ENCODE measurements around the gene CLK1.
"Not testable (repeated sequence)": the region's sequence is repeated elsewhere in the genome, so short reads cannot be mapped to it uniquely, and the experiment has no call there.

CLK1 gene

GRCh38 chr2:200864176-200865034 is at the start of gene CLK1:
Gene CLK1 (minus strand): TSS chr2:200864658. CDS start chr2:200861862, 2,796 bp downstream.
- H3K4me3 ChIP-seq (ENCODE audit: low read depth in 1 of 5, low read length in 5 of 5): peak within 1 kb of the TSS; percentile 83 to 98 (median 93)
- H3K4me1 ChIP-seq (ENCODE audit: control insufficient read depth in 5 of 5, insufficient read depth in 5 of 5, low read length in 5 of 5): peaks cover 4 to 51% (median 42%) of the 10 kb centered on the region in 5 donors
- H3K27ac ChIP-seq (ENCODE audit: low read depth, low read length): peak within 1 kb of the TSS; percentile 100
- no peaks in the 10 kb centered on the region for H3K27me3 ChIP-seq (ENCODE audit: control insufficient read depth in 5 of 5, insufficient read depth in 4 of 5, low read length in 5 of 5)
- H3K36me3 ChIP-seq (ENCODE audit: control insufficient read depth in 5 of 5, insufficient read depth in 5 of 5, low read length in 5 of 5): peaks cover 3 to 12% (median 7%) of the 10 kb centered on the region in 5 donors
- H3K9me3 ChIP-seq (ENCODE audit: control insufficient read depth in 5 of 5, low read length in 5 of 5): no peaks in the 10 kb centered on the region
- H3K9ac ChIP-seq (ENCODE audit: low read length in 5 of 5): peak within 1 kb of the TSS; percentile 94 to 99 (median 97)

DNA sequence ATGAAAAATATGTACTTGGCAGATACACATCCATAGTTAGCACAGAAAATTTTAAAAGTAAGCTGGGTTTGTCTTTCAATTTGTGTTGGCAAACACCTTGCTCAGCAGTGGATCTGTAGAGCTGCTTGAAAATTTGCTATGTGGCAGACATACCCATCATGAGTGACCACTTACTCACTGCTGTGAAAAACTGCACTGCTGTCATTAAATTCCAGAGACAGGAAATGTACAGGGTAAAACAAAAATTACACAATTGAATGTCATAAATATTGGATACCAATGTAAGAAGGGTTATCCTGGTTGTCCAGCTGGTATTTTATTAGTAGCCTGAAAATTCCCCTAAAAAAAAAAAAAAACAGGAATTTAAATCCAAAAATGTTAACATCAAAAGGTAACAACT is 49.2 kb upstream of the CLK1 start:
- Histone ChIP-seq H3K4me3 (ENCODE audit: low read depth in 1 of 5, low read length in 5 of 5) (no peak overlapping the region), H3K4me1 (ENCODE audit: control insufficient read depth in 5 of 5, insufficient read depth in 5 of 5, low read length in 5 of 5) (no peaks in the 10 kb centered on the region), H3K27ac (ENCODE audit: low read depth, low read length) (no peak overlapping the region), H3K9ac (ENCODE audit: low read length in 5 of 5) (no peak overlapping the region), H3K9me3 (ENCODE audit: control insufficient read depth in 5 of 5, low read length in 5 of 5) (no peaks in the 10 kb centered on the region), H3K27me3 (ENCODE audit: control insufficient read depth in 5 of 5, insufficient read depth in 4 of 5, low read length in 5 of 5) (no peaks in the 10 kb centered on the region), H3K36me3 (ENCODE audit: control insufficient read depth in 5 of 5, insufficient read depth in 5 of 5, low read length in 5 of 5) (peaks cover 38 to 62% (median 45%) of the 10 kb centered on the region in 5 donors)

- no peaks in the 10 kb centered on the region for H3K4me1 ChIP-seq (ENCODE audit: control insufficient read depth in 5 of 5, insufficient read depth in 5 of 5, low read length in 5 of 5)
Measured at GRCh38 chr2:200909958-200910357, 45.5 kb upstream of the CLK1 start.

GRCh38 chr2:200905618-200906296 is 41.3 kb upstream of the CLK1 start:
- Histone ChIP-seq H3K27me3 (ENCODE audit: control insufficient read depth in 5 of 5, insufficient read depth in 4 of 5, low read length in 5 of 5) (no peaks in the 10 kb centered on the region), H3K9ac (ENCODE audit: low read length in 5 of 5) (peak overlapping the region in 1 of 5 donors; percentile 7), H3K36me3 (ENCODE audit: control insufficient read depth in 5 of 5, insufficient read depth in 5 of 5, low read length in 5 of 5) (peaks cover 13 to 32% (median 26%) of the 10 kb centered on the region in 5 donors), H3K9me3 (ENCODE audit: control insufficient read depth in 5 of 5, low read length in 5 of 5) (no peaks in the 10 kb centered on the region), H3K4me3 (ENCODE audit: low read depth in 1 of 5, low read length in 5 of 5) (no peak overlapping the region), H3K4me1 (ENCODE audit: control insufficient read depth in 5 of 5, insufficient read depth in 5 of 5, low read length in 5 of 5) (no peaks in the 10 kb centered on the region), H3K27ac (ENCODE audit: low read depth, low read length) (no peak overlapping the region)

More at GRCh38 chr2:200909958-200910357, 45.5 kb upstream of the CLK1 start:
- Histone ChIP-seq H3K36me3 (ENCODE audit: control insufficient read depth in 5 of 5, insufficient read depth in 5 of 5, low read length in 5 of 5) (peaks cover 31 to 51% (median 39%) of the 10 kb centered on the region in 5 donors), H3K27ac (ENCODE audit: low read depth, low read length) (no peak overlapping the region), H3K9me3 (ENCODE audit: control insufficient read depth in 5 of 5, low read length in 5 of 5) (no peaks in the 10 kb centered on the region), H3K9ac (ENCODE audit: low read length in 5 of 5) (no peak overlapping the region), H3K27me3 (ENCODE audit: control insufficient read depth in 5 of 5, insufficient read depth in 4 of 5, low read length in 5 of 5) (no peaks in the 10 kb centered on the region), H3K4me3 (ENCODE audit: low read depth in 1 of 5, low read length in 5 of 5) (no peak overlapping the region)

DNA sequence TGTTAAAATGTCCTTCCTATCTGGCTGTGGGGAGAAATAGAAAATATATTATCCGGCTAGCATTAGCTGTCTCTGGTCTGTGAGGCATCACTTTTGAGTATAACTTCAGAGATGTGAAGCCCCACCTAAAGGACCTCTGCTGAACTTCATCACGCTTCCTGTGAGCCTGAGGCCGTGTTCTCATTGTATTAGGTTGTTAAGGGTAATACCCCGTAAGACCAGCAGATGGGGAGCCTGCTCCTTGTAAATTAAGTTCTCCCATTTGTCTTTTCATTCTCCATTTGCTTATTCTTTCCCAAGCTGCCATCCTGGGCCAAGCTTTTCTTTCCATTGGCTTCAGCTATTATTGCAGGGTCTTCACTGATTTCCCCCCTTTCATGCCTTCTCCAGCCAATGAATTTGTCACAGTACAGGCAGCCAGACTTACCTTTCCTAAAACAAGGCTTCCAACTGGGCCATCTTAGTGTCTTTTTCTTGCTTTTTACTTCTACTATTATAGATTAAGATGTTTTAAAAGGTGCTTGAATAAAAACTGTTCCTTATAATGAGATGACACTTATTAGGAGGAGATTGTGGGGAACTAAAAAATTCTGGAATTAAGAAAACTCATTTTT is 37.1 kb upstream of the CLK1 start:
- Histone ChIP-seq H3K36me3 (ENCODE audit: control insufficient read depth in 5 of 5, insufficient read depth in 5 of 5, low read length in 5 of 5) (peaks cover 39 to 60% (median 51%) of the 10 kb centered on the region in 5 donors), H3K27ac (ENCODE audit: low read depth, low read length) (no peak overlapping the region), H3K9ac (ENCODE audit: low read length in 5 of 5) (no peak overlapping the region), H3K9me3 (ENCODE audit: control insufficient read depth in 5 of 5, low read length in 5 of 5) (no peaks in the 10 kb centered on the region), H3K27me3 (ENCODE audit: control insufficient read depth in 5 of 5, insufficient read depth in 4 of 5, low read length in 5 of 5) (no peaks in the 10 kb centered on the region), H3K4me3 (ENCODE audit: low read depth in 1 of 5, low read length in 5 of 5) (no peak overlapping the region), H3K4me1 (ENCODE audit: control insufficient read depth in 5 of 5, insufficient read depth in 5 of 5, low read length in 5 of 5) (no peaks in the 10 kb centered on the region)

- H3K4me1 ChIP-seq (ENCODE audit: control insufficient read depth in 5 of 5, insufficient read depth in 5 of 5, low read length in 5 of 5): no peaks in the 10 kb centered on the region
- peaks cover 50 to 72% (median 64%) of the 10 kb centered on the region in 5 donors for H3K36me3 ChIP-seq (ENCODE audit: control insufficient read depth in 5 of 5, insufficient read depth in 5 of 5, low read length in 5 of 5)
- H3K27me3 ChIP-seq (ENCODE audit: control insufficient read depth in 5 of 5, insufficient read depth in 4 of 5, low read length in 5 of 5): no peaks in the 10 kb centered on the region
- H3K9ac ChIP-seq (ENCODE audit: low read length in 5 of 5): no peak overlapping the region
- no peak overlapping the region for H3K27ac ChIP-seq (ENCODE audit: low read depth, low read length)
- H3K9me3 ChIP-seq (ENCODE audit: control insufficient read depth in 5 of 5, low read length in 5 of 5): no peaks in the 10 kb centered on the region
- no peak overlapping the region for H3K4me3 ChIP-seq (ENCODE audit: low read depth in 1 of 5, low read length in 5 of 5)
Measured at GRCh38 chr2:200899482-200899881, 35.0 kb upstream of the CLK1 start.

GRCh38 chr2:200888704-200889625 is 24.5 kb upstream of the CLK1 start, which contains the start of the genes NIF3L1 and PPIL3:
Gene NIF3L1 (plus strand): TSS chr2:200889371. CDS start chr2:200891944, 2,573 bp downstream.
Gene PPIL3 (minus strand): TSS chr2:200889077. CDS start chr2:200887615, 1,462 bp downstream.
- Histone ChIP-seq H3K36me3 (ENCODE audit: control insufficient read depth in 5 of 5, insufficient read depth in 5 of 5, low read length in 5 of 5) (peaks cover under 1 to 17% (median 4%) of the 10 kb centered on the region in 5 donors), H3K27me3 (ENCODE audit: control insufficient read depth in 5 of 5, insufficient read depth in 4 of 5, low read length in 5 of 5) (no peaks in the 10 kb centered on the region), H3K4me1 (ENCODE audit: control insufficient read depth in 5 of 5, insufficient read depth in 5 of 5, low read length in 5 of 5) (peaks cover 2 to 25% (median 20%) of the 10 kb centered on the region in 5 donors), H3K4me3 (ENCODE audit: low read depth in 1 of 5, low read length in 5 of 5) (peak within 1 kb of the TSS; percentile 86 to 100 (median 98)), H3K27ac (ENCODE audit: low read depth, low read length) (peak within 1 kb of the TSS; percentile 95), H3K9me3 (ENCODE audit: control insufficient read depth in 5 of 5, low read length in 5 of 5) (no peaks in the 10 kb centered on the region), H3K9ac (ENCODE audit: low read length in 5 of 5) (peak within 1 kb of the TSS; percentile 12 to 97 (median 93))

- H3K9me3 ChIP-seq (ENCODE audit: control insufficient read depth in 5 of 5, low read length in 5 of 5); H3K27me3 ChIP-seq (ENCODE audit: control insufficient read depth in 5 of 5, insufficient read depth in 4 of 5, low read length in 5 of 5); H3K4me1 ChIP-seq (ENCODE audit: control insufficient read depth in 5 of 5, insufficient read depth in 5 of 5, low read length in 5 of 5); H3K27ac ChIP-seq (ENCODE audit: low read depth, low read length); H3K4me3 ChIP-seq (ENCODE audit: low read depth in 1 of 5, low read length in 5 of 5); H3K9ac ChIP-seq (ENCODE audit: low read length in 5 of 5): not testable (repeated sequence)
- H3K36me3 ChIP-seq (ENCODE audit: control insufficient read depth in 5 of 5, insufficient read depth in 5 of 5, low read length in 5 of 5): peaks cover 26 to 69% (median 34%) of the 10 kb centered on the region in 5 donors
Measured at GRCh38 chr2:200881715-200882249, 17.3 kb upstream of the CLK1 start.

Measured in subcutaneous abdominal adipose tissue (tissue), 5 donors.